ENCODE measurements around the gene PRSS33.

- no peak for TF ChIP-seq CTCF (IDR thresholded peaks at IDR 0.05)
- TF ChIP-seq POLR2A (IDR thresholded peaks at IDR 0.05): no peak
These were observed 32.0 kb upstream of the PRSS33 start for GRCh38 chr16:2819179-2819938.
